Keratinocyte (primary cell): ENCODE results near the gene HPCAL1. TPM values are rescaled to one million over a fixed set of nuclear protein-coding genes. Genes with fewer than 3 reads are reported as not detected.
A peak's percentile ranks its signal among the peaks of the same experiment; 100 is the strongest.

Source experiments
- DNase-seq: peaks from one replicate; pipeline ENCODE4 v3.0.0-alpha.2; 2011; ENCODE audit warnings: low read depth, missing footprints, low spot score
- FAIRE-seq: peaks from 2 replicates; lab custom pipeline; 2011; peaks lifted over from hg19 to GRCh38; lab: Jason Lieb, UNC
- H2AFZ ChIP-seq: 2 replicates; pipeline ENCODE4 v1.6.0; 2012; ENCODE audit warnings: low read length, control low read depth, inconsistent platforms; ENCODE audit not compliant: control insufficient read depth
- H3K27ac ChIP-seq: 2 replicates; pipeline ENCODE4 v1.5.1; 2011; ENCODE audit warnings: low read length; ENCODE audit not compliant: control insufficient read depth, insufficient read depth
- H3K27me3 ChIP-seq: 3 replicates; pipeline ENCODE4 v1.6.0; 2011; ENCODE audit warnings: low read length; ENCODE audit not compliant: control insufficient read depth, insufficient read depth; ENCODE audit errors: extremely low read depth
- H3K36me3 ChIP-seq, 2 experiments: 2 replicates in 1 of 2; 3 replicates in 1 of 2; pipeline ENCODE4 v1.5.1; 2011; ENCODE audit warnings: low read length in 2 of 2, mild to moderate bottlenecking in 1 of 2; ENCODE audit not compliant: control insufficient read depth in 2 of 2, insufficient read depth in 2 of 2; ENCODE audit errors: extremely low read depth in 1 of 2
- H3K4me1 ChIP-seq: 3 replicates; pipeline ENCODE4 v1.5.1; 2011; ENCODE audit warnings: low read length; ENCODE audit not compliant: control insufficient read depth, insufficient read depth; ENCODE audit errors: extremely low read depth
- H3K4me2 ChIP-seq: 3 replicates; pipeline ENCODE4 v1.6.0; 2011; ENCODE audit warnings: low read depth, low read length; ENCODE audit not compliant: control insufficient read depth, insufficient read depth; ENCODE audit errors: extremely low read depth
- H3K4me3 ChIP-seq, 3 experiments: fragments of 200-600 bp in 1 of 3; sonication (generic) in 1 of 3; 2 replicates in 2 of 3; 3 replicates in 1 of 3; pipeline ENCODE4 v1.5.1; 2011 to 2016; ENCODE audit warnings: low read length in 3 of 3, mild to moderate bottlenecking in 3 of 3, control low read depth in 2 of 3, inconsistent platforms in 1 of 3, low read depth in 1 of 3, mixed read lengths in 1 of 3, mixed run types in 1 of 3, moderate library complexity in 1 of 3; ENCODE audit not compliant: control insufficient read depth in 2 of 3, insufficient read depth in 2 of 3; ENCODE audit errors: extremely low read depth in 1 of 3
- H3K79me2 ChIP-seq: 2 replicates; pipeline ENCODE4 v1.6.0; 2012; ENCODE audit warnings: low read length; ENCODE audit not compliant: control insufficient read depth, insufficient read depth
- H3K9ac ChIP-seq: 3 replicates; pipeline ENCODE4 v1.6.0; 2011; ENCODE audit warnings: low read length; ENCODE audit not compliant: control insufficient read depth, insufficient read depth; ENCODE audit errors: extremely low read depth
- H3K9me1 ChIP-seq: 3 replicates; pipeline ENCODE4 v1.6.0; 2011; ENCODE audit warnings: low read length; ENCODE audit not compliant: control insufficient read depth, insufficient read depth; ENCODE audit errors: extremely low read depth
- H3K9me3 ChIP-seq: 2 replicates; pipeline ENCODE4 v1.5.1; 2012; ENCODE audit warnings: low read depth, low read length; ENCODE audit not compliant: control insufficient read depth
- H4K20me1 ChIP-seq: 3 replicates; pipeline ENCODE4 v1.6.0; 2011; ENCODE audit warnings: low read length; ENCODE audit not compliant: control insufficient read depth, insufficient read depth; ENCODE audit errors: extremely low read depth
- EZH2 ChIP-seq: IDR thresholded peaks from one replicate; pipeline ENCODE4 v1.6.1; 2012; ENCODE audit warnings: inconsistent platforms, mild to moderate bottlenecking, low read length, moderate library complexity
- dilution Hi-C: fragments of 300-500 bp; cut with MboI; formaldehyde crosslinking; loops from one replicate; pipeline ENCODE4 v1.7.0; 2020; ENCODE audit warnings: low sequenced_read_pairs; ENCODE audit not compliant: extremely low pct_ligation_motif_present
- polyA plus RNA-seq, 5 experiments: library from polyadenylated mRNA; depleted of rRNA in 3 of 5; stranded (reverse) in 3 of 5; stranded (forward) in 1 of 5; unstranded in 1 of 5; fragments of >200 nt; gene quantifications; 1 replicate in 1 of 5; 2 replicates in 3 of 5; 3 replicates in 1 of 5; pipeline versions ENCODE4 v1.2.1 to v1.2.3, GENCODE V29; 2011 to 2012; ENCODE audit warnings: missing spikeins in 2 of 5, low read depth in 1 of 5, low replicate concordance in 1 of 5
- TF ChIP-seq, protein P1 (sequence below), 3 experiments: IDR thresholded peaks in 1 of 3; conservative IDR thresholded peaks in 1 of 3; optimal IDR thresholded peaks in 1 of 3; 2 replicates in 2 of 3; 3 replicates in 1 of 3; pipeline versions ENCODE3 to v1.5.1; 2011; ENCODE audit warnings: low read length in 3 of 3, mild to moderate bottlenecking in 3 of 3, moderate library complexity in 2 of 3, control low read depth in 1 of 3, inconsistent platforms in 1 of 3; ENCODE audit not compliant: insufficient read depth in 2 of 3; ENCODE audit errors: extremely low read depth in 1 of 3

HPCAL1 gene
- polyA plus RNA-seq, 1 donor (not counting 4 experiments of a cell fraction or from before 2014, with no cell fraction given) = 18.0 TPM

DNA sequence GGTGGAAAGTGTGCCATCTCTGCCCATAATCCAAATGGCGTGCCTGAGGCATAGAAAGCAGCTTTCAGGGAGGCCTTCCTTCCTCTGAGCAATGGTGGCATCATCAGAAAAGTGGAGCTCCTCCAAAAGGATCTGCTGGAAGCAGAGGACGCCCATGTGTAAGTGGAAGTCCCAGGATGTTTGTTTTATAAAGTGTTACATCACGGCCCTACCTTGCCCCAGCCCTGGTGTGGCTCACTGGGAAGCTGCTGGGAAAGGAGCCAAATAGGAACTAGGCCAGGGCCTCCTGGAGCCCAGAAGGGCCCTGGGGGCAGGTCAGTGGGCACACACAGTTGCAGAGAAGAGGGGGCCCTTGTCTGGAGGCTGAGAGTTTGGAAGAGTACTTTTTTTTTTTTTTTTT is 149.6 kb downstream of the HPCAL1 start:
- FAIRE-seq = peak; percentile 83
- dilution Hi-C loops = no loop called here
- H2AFZ ChIP-seq = no peak overlapping the region

DNA sequence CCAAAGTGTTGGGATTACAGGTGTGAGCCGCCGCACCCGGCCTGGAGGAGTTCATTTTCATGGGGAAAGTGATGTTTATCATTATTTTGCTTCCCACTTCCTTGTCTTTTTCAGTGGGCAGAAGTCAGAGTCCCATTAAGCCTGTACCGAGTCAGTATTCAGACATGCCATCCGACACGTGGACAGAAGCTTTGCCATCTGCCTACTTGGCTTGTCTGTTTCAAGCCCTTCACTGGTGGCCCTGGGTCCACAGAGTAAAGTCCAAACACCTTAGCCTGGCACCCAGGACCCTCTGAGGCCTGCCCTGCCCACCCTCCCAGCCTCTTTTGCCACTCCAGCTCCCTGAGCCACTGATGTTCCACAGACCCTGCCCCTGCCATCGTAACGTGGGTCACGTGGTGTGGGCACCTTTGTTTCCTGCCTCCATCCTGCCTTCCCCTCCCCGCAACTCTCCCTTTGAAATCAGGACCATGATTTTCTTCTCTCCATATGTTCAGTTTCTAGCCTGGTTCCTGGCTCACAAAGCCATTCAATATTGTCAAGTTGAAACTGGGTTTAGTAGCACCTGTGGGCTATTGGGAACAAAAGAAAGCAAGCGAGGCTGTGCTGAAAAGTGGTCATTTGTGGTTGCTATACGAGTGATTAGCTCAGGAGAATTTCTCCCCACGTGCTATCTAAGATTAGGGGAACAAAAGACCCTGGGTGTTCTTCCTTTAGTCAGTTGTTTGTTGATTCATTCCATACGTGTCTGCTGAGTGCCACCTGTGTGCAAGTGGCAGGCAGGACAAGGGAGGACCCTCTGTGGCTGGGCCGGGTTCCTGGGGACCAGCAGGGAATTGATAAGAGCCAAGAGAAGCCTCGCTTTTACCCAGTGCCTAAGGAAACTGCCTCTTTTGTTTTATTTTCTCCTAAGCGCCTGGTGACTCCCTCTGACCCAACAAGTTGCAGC is 150.5 kb downstream of the HPCAL1 start:
- no peak for TF ChIP-seq EZH2
- TF ChIP-seq, protein P1, sequence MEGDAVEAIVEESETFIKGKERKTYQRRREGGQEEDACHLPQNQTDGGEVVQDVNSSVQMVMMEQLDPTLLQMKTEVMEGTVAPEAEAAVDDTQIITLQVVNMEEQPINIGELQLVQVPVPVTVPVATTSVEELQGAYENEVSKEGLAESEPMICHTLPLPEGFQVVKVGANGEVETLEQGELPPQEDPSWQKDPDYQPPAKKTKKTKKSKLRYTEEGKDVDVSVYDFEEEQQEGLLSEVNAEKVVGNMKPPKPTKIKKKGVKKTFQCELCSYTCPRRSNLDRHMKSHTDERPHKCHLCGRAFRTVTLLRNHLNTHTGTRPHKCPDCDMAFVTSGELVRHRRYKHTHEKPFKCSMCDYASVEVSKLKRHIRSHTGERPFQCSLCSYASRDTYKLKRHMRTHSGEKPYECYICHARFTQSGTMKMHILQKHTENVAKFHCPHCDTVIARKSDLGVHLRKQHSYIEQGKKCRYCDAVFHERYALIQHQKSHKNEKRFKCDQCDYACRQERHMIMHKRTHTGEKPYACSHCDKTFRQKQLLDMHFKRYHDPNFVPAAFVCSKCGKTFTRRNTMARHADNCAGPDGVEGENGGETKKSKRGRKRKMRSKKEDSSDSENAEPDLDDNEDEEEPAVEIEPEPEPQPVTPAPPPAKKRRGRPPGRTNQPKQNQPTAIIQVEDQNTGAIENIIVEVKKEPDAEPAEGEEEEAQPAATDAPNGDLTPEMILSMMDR (optimal IDR thresholded peaks at IDR 0.05 in 1 of 3, IDR thresholded peaks at IDR 0.05 in 1 of 3, conservative IDR thresholded peaks at IDR 0.05 in 1 of 3; ENCODE audit: extremely low read depth in 1 of 3, insufficient read depth in 2 of 3, low read length in 3 of 3) = no peak
- dilution Hi-C loops = no loop called here
- Histone ChIP-seq H3K4me1 (peaks cover 49% of the 10 kb centered on the region), H3K4me3 (peak overlapping the region in 1 of 3 experiments; percentile 12), H3K27me3 (no peaks in the 10 kb centered on the region), H3K4me2 (peak overlapping the region; percentile 60), H3K9me1 (no peaks in the 10 kb centered on the region), H2AFZ (no peak overlapping the region), H3K79me2 (no peaks in the 10 kb centered on the region), H3K36me3 (no peaks in the 10 kb centered on the region), H4K20me1 (no peaks in the 10 kb centered on the region), H3K9me3 (no peaks in the 10 kb centered on the region), H3K27ac (peak overlapping the region; percentile 84), H3K9ac (peak overlapping the region; percentile 68)
- FAIRE-seq (peak; percentile 23), DNase-seq (no peak)

More for the DNA sequence above, 149.6 kb downstream of the HPCAL1 start:
- Histone ChIP-seq H3K27ac (peak overlapping the region; percentile 84), H3K79me2 (peaks cover 4% of the 10 kb centered on the region), H4K20me1 (no peaks in the 10 kb centered on the region), H3K36me3 (no peaks in the 10 kb centered on the region), H3K4me1 (peaks cover 40% of the 10 kb centered on the region), H3K27me3 (no peaks in the 10 kb centered on the region), H3K9me3 (no peaks in the 10 kb centered on the region), H3K9me1 (no peaks in the 10 kb centered on the region), H3K9ac (peak overlapping the region; percentile 35), H3K4me3 (no peak overlapping the region), H3K4me2 (peak overlapping the region; percentile 27)
- TF ChIP-seq, protein P1 (optimal IDR thresholded peaks at IDR 0.05 in 1 of 3, IDR thresholded peaks at IDR 0.05 in 1 of 3, conservative IDR thresholded peaks at IDR 0.05 in 1 of 3; ENCODE audit: extremely low read depth in 1 of 3, insufficient read depth in 2 of 3, low read length in 3 of 3) = no peak
- TF ChIP-seq EZH2 = no peak
- no peak for DNase-seq
